Myocyte (in vitro differentiated cells): Measurements from ENCODE around the gene PAPPA. TPM values are rescaled to one million over a fixed set of nuclear protein-coding genes. Genes with fewer than 3 reads are reported as not detected.

Experiments
- DNase-seq: peaks from one replicate; pipeline ENCODE4 v3.0.0-alpha.2; 2012; ENCODE audit warnings: low read depth
- total RNA-seq: library from RNA; depleted of rRNA; stranded (reverse); fragments of >200 nt; gene quantifications from 2 replicates; pipeline ENCODE4 v1.2.3, GENCODE V29; 2014

Gene PAPPA
- total RNA-seq, 1 donor from 2014 or later: 4.5 TPM

DNA sequence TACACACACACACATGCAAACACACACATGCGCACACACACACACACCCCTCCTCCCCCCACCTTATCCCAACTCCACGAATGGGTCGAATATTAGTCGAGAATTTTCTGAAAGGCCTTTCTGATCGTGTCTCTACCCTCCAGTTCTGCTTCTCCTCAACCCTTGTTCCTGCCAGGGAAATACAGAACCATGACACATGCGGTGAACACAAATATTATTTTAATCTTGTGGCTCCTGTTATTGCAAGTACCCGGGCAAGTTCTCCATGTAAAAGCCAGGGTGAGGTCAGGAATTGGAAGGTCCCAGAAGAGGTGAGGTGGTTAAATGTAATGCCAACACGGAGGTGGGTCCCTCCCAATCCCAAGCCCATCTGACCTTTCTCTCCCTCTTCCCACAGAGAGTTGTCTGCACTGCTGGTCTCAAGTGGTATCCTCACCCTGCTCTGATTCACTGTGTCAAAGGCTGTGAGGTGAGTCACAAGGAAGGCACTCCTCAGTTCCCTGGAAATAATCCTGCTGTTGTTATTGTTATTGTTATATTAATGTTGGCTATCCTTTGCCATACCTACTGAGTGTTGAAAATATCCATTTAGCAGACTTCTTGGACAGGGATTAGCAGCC is 223.7 kb downstream of the PAPPA start:
- peak; percentile 76 for DNase-seq

DNA sequence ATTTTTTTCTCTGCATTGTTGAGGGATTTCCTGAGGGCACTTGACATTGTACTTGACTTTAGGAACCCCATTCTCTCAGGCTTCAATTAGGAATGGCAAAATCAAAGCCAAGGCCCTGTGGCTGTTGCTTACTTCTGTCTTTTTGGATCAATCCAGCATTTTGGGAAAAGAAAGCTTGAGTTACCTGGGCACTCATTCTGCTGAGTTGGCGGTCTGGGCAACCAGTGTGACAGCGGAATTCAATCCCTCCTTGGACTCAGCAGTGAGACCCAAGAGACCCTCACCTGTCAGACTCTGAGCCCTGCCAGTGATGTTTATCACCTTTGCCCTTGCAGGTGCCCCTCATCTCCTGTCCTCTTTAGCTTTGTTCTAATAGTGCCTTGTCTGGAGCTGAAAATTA is 225.3 kb downstream of the PAPPA start:
- DNase-seq: no peak

DNA sequence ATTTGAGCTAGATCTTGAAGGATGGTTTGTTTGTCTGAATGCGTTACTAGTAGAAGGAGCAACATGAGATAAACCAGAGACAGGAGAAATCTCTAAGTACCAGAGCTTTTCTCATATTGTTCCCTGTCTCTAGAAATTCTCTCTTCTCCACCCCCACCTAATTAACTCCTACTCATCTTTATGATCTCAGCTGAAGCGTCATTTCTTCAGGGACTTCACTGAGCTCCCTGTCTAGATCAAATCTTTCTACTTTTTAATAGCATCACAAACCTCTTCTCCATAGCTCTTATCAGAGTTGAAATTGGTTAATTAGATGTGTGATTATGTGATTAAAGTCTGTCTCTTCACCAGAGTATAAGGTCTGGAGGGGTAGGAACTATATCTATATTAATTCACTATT is 226.2 kb downstream of the PAPPA start:
- no peak for DNase-seq

DNA sequence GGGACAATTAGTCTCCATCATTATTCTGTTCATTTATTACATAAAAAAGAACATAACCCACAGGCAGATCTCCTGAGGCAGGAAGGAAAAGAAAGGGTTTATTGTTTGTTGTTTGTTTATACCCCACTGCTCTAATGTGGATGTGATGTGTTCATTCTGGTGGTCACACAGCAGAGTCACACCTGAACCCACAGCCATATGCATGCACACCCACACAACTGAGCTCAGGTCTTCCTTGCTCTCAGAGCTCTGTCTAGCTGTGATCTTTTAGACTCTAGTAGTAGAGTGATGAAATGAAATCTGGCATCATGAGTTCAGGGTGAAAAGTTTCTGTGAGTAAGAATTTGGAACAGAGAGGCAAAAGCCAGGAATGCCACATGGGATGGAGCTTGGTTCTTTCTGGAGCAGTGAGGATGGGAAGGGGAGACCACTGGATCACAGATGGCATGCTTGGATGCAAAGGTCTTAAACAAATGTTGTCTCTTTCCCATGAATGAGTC is 227.0 kb downstream of the PAPPA start:
- no peak for DNase-seq

DNA sequence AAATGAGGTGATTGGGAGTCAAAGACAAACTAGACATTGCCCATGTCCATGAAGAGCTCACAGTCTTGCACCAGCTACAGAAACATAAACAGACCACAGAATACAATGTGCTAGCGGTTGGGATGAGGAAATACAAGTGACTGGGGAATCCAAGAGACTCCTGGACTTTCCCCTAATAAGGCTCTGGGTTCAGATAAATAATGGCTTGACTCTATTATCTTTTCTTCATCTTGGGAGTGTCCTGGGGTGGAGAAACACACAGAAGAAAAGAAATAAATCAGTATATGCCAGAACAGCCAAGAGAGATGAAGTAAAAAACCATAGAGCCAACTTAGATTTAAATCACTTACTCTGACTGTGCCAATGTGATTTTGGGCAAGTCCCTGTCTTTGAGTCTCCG is 227.8 kb downstream of the PAPPA start:
- no peak for DNase-seq

DNA sequence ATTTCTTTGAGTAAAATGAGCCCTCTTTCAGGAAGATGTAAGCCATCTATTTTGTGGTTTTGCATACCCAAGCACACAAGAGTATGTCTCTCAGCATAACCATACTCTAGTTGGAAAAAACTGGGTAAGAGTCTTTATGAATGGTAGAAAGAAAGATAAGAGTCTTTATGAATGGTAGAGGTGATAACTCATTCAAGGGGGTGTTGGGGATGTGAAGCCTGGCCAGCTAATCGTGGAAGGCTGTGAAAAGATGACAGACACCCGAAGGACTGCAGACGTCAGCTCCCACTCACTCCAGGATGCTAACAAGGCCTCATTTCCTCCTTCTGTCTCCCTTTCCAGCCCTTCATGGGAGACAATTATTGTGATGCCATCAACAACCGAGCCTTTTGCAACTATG is 228.5 kb downstream of the PAPPA start:
- no peak for DNase-seq

DNA sequence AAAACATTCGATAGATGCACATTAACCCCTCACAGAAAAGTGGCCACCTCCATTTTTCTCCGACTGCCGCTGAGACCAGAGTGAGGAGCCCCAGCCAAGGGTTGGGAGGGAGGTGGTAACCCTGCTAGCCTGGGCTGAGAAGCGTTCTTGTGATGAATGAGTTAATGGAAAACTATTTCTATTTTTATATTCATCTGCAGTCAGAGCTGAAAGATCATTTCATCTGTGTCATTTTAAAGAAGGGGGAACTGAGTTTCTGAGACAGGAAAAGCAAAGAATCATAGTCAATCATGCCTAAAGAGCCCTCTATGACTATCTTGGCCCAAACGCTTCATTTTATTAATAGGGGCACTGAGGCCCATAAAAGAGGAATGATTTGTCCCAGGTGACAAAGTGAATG is 229.5 kb downstream of the PAPPA start:
- no peak for DNase-seq

DNA sequence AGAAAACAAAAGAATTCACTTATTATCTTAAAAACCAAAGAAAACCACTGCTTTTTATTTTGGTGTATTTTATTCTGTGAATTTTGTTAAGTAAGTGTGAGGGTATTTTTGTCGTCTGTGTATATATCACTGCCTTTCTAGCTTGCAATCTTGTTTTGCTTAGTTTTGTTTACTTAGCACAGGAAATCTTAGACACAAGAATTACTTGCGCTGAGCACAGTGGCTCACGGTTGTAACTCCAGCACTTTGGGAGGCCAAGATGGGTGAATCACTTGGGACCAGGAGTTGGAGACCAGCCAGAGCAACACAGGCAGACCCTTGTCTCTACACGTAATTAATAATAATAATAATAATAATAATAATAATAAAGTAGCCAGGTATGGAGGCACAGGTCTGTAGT is 230.3 kb downstream of the PAPPA start:
- DNase-seq: no peak

DNA sequence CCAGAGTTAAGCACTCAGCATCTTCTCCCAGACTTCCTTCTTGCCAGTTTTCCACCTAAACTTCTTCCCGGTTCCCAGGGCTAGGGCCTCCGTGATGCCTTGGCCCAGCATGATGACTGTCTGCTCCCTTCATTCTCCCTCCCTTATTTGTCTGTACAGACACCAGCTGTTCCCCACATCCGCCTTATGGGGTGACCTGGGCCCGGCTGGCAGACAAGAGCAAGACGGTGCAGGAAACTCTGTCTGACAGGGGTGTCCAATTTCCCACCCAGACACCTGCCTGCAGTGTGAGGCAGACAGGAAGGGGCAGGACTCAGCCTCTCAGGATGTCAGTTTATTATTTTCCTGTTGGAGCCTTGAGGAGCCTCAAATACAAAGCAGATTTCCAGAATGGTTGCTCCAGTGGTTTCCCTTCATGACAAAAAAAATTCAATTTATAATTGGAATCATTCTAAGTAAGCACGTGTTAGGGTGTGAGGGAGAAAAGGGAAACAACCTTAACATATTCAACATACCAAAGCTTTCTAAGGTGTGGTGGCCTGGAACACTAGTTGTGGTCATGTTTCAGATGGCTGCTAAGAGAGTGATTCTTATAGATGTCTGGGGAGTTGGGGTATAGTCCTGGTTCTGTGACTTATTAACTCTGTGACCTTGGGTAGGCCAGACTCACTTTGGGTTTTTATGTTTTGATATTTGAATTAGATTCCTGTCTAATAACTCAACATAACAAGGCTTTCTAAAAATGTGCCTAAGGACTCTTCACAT is 234.5 kb downstream of the PAPPA start:
- no peak for DNase-seq

DNA sequence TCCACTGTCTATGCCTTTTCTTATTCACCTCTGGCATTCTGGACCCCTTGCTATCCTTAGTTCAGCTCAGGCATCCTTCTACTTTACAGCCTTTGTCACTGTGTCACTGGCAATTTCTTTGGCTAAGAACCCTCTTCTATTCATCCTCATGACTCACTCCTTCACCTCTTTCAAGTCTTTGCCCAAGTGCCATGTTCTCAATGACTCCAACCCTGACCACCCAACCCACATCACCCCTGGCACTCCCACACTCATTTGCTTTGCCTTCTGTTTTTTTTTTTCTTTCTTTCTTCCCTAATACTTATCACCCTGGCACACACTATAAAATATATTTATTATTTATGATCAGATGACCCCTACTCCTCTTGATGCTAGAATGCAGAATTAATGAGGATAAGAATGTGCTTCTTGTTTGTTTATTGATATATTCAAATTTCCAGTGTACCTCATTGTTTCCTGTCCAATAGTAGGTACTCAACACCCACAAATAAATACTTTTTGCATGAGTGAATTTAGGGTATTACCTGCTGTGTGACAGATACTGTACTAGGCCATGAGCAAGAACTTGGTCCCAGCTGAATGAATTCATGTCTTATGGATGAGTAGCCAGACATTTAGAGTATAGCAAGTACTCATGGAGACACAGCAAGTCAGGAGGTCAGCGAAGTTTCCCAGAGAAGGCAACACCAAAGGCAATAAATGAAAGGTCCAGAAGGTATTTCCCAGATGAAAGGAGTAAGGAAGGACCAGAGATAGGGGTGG is 236.1 kb downstream of the PAPPA start:
- DNase-seq: no peak

DNA sequence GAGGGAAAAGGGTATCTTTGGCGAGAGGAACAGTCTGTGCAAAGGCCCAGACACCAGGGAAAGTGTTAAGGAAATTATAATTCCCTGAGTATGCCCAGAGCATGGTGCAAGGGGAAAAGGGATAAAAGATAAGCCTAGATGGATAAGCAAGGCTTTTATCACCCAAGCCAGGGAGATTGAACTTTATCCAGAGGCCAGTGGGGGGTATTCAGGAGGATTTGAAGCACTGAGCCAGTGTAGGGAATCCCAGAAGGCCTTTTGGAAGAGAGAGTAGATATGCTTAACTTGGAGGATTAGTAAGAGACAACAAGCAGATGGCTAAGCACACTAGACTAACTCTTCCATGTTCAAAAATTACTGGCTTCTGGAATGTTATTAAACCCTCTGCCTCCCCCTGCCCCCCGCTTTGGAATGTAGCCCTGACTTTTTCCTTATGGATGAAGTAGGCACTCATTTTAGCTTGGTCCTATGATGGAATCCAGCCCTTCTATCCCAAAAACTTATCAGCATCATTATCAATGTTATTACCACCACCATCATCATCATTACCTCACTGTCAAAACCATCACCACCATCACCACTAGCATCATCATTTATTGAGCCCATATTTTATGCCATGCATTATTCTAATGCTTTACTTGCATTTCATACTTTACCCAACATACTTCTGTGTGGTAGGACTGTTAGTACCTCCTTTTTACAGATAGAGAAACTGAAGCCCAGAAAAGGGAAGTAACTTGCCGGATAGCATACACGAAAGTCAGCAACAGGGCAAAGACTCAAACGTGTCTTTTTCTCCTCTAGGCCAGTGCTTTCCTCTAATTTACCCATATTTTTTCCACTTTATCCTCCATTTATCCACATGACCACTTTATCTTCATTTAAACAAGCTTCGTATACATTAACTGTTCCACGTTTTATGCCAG is 237.0 kb downstream of the PAPPA start:
- DNase-seq: no peak

DNA sequence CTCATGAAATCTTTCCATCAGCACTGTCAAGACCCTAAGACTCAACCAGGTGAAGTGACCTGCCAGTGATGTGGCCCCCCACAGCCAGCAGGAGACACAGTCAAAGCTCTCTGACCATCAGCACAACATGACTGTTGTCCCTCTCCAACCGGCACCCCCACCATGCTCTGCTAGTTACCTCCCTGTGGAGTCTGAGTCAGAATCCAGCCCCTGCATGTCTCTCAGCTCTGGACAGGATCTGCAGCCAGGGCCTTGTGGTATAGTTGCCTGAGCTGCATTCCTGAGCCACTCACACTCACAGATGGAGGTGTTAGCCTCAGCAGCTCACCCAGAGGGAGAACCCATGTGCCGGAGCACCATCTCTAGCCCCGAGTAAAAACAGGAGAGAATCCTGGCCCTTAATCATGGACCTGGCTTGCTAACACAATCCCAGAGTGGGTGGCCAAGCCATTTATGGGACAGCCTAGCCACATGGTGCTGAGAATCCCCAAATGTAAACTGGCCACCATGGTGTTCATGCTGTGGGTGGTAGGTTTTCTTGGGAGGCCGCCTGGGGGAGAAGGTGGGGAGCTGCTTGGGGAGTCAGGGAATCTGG is 237.8 kb downstream of the PAPPA start:
- DNase-seq: peak; percentile 40

DNA sequence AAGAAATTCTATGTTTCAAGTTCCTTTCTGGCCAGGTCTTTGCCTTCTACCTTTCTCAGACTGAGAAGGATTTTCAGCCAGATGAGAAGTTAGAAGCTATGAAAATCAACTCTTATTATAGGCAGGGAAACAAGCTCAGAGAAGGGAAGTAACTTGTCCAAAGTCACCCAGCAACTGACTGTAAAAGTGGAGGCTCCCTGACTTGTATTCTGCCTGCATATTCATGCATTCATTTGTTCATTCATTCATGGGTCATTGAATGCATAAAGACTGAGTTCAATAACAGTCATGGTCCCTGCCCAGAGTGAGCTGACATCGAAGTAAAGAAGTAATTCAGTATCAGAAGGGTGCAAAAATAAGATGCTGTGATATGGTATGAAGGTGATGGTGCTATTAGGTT is 239.6 kb downstream of the PAPPA start:
- DNase-seq: no peak

DNA sequence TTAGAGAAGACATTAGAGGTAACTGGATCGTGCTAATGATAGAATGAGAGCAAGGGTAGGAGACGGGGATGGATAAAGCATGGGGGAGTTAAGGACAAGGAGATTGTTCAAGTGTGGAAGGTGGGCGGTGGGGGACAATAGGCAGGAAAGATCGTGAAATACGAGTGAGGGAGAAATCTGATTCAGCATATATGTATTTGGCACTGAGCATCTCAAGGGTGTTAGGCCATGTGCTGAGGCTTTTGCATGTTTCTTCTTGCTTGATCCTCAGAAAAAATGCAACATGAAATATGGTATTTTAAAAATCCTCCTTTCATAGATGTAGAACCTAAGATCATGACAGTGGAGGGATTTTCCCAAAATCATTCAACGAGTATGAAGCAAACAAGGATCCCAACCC is 240.5 kb downstream of the PAPPA start:
- DNase-seq: no peak

DNA sequence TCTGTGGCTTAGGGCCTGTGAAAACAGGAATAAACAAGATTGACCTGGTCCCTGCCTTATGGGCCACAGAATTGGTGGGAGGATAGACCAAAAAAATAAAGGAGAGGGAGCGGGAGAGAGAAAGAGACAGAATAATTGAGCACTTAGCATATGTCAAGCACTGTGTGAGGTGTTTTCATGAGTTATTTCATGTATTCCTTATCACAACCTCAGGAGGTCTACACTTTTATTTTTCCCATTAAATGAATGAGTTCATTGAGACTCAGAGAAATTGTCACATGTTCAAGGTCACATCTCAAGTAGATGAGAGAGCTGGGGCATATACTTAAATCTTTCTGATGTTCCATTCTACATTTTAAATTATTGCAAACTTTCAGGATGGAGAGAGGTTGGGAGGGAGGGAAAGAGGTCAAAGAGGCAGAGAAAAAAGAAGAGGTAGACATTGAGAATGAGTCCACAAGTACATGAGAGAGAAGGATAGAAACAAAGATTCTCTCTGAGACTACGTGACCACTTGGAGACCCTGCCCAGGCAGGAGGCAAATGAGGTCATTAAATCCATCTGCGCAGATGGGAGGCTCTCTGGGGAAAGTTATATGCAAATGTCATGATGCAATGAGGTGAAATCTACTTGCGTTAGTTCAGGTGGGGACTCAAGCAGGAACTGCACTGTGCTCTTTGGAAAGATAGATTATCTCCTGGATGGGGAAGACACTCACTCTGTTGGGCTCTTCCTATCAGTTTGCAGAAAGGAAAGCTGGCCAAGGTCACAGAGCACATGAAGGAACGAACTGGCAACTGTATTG is 241.5 kb downstream of the PAPPA start:
- no peak for DNase-seq

DNA sequence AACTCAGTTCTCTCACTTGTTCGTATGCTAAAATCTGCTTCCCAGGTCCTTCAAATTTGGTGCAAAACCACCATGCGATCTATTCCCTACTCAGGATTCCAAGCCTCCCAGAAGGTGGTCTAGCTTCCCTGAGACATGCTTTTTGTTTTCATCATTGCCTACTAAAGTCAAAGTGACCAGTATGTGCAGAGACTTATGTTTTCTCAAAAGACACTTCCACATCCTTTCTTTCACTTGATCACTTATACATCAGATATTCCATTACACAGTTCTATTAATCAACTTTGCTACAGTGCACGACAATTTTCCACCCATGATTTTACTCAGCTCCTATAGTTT is 242.1 kb downstream of the PAPPA start:
- no peak for DNase-seq

DNA sequence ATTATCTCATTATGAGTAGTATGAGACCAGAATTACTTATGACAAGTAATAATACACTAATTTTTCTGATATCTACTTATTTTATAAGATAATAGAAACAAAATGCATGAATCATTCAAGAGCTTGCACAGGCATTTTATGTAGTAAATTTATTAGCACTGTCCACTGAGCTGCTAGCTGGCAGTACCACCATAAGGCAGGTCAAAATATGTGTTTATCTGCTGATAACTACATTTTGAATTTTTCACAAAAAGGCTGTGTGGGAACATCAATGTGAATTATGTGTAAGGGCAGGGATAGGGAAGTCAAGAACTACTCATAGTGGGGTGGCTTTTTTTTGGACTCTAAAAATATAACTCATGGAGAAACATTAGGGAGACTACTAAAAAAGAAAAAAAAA is 249.6 kb downstream of the PAPPA start:
- DNase-seq: no peak

DNA sequence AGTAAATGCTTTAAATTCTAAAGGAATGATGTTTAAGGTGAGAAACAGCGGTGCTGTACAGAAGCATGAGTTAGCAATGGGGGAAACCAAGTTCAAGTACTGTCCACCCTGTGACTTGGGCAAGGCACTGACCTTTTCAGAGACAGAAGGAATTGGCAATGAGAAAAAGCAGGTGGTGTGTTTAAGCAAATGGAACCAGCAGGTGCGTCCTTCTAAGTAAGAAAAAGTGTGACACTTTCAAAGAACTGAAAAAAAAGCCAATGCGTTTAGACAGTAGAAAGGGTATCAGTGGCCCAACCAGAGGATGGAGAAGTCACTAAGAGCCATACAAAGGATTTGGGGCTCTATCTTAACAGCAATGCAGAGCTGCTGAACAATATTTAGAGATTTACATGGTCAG is 250.6 kb downstream of the PAPPA start:
- DNase-seq: no peak

DNA sequence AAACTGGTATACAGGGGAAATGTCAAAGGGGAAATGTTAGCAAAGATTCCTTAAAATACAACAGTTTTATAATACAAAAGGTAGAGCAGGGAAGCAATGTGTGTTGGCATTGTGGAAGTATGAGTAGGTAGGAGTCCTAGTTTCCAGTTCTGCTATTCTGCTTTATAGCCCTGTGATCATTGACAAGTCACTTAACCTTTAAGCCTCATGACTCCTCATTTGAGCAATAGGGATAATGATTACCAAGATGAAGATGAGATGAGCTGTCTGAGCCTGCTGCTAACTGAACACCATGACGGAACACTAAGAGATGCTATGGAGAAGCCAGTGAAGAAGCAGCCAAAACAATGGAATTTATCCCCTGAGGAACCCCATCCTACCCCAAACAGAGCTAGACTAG is 251.7 kb downstream of the PAPPA start:
- no peak for DNase-seq

DNA sequence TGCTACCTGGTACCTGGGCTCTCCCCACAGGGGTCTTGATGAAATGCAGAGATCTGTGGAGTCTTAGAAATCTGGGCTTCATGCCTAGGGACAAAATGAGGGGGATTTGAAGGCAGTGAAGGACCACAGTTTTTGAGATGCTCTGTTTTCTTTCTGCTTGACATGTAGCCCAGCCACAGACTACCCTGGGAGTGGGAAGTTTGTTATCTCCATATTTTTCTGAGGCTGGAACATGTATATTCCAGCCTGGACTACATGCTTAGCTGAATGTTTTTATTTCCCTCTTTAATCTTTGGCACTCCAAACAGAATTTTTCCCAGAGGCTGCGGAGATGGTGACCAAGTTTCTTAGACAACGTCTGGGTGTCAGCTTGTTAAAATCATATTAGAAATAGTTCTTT is 252.9 kb downstream of the PAPPA start:
- DNase-seq: no peak
